ENCODE results near the gene SLIT3.

The SLIT3 gene

GRCh38 chr5:168969326-168969886 is 331.5 kb downstream of the SLIT3 start:
- H3K4me2 ChIP-seq (ENCODE audit: low read length), result no peak overlapping the region
- no peak for TF ChIP-seq EZH2phosphoT487 (IDR thresholded peaks at IDR 0.05; ENCODE audit: borderline replicate concordance, low read length)
- no peak for TF ChIP-seq CTCF (IDR thresholded peaks at IDR 0.05; ENCODE audit: low read depth, low read length, poor library complexity, severe bottlenecking)
- no peaks in the 10 kb centered on the region for H4K20me1 ChIP-seq (ENCODE audit: control insufficient read depth, insufficient read depth, low read depth, low read length)
- no peaks in the 10 kb centered on the region for H3F3A ChIP-seq (ENCODE audit: control insufficient read depth, insufficient read depth)
- H3K79me2 ChIP-seq (ENCODE audit: control insufficient read depth, low read length), result no peaks in the 10 kb centered on the region
- no peaks in the 10 kb centered on the region for H3K36me3 ChIP-seq (ENCODE audit: control insufficient read depth, low read length)
- no peaks in the 10 kb centered on the region for H3K9me2 ChIP-seq (replicated peaks; ENCODE audit: control insufficient read depth, low read length)
- no peak overlapping the region for H3K4me3 ChIP-seq (ENCODE audit: low read length)
- no peaks in the 10 kb centered on the region for H3K4me1 ChIP-seq (ENCODE audit: control insufficient read depth, low read length)
- H3K9me3 ChIP-seq (ENCODE audit: control insufficient read depth, insufficient read depth, low read length), result no peaks in the 10 kb centered on the region
- no peaks in the 10 kb centered on the region; the same call in 1 of the 2 replicates for H3K27me3 ChIP-seq (ENCODE audit: control insufficient read depth, low read length)
- no peak overlapping the region for H3K27ac ChIP-seq (ENCODE audit: low read depth, low read length)

GRCh38 chr5:168967882-168968620 is 332.9 kb downstream of the SLIT3 start:
- Histone ChIP-seq H3K9me3 (ENCODE audit: control insufficient read depth, insufficient read depth, low read length) (no peaks in the 10 kb centered on the region), H3K79me2 (ENCODE audit: control insufficient read depth, low read length) (no peaks in the 10 kb centered on the region), H3K4me2 (ENCODE audit: low read length) (no peak overlapping the region), H3K4me3 (ENCODE audit: low read length) (no peak overlapping the region), H3K9me2 (replicated peaks; ENCODE audit: control insufficient read depth, low read length) (no peaks in the 10 kb centered on the region), H3K27me3 (ENCODE audit: control insufficient read depth, low read length) (no peaks in the 10 kb centered on the region; the same call in 1 of the 2 replicates), H3F3A (ENCODE audit: control insufficient read depth, insufficient read depth) (no peaks in the 10 kb centered on the region), H3K36me3 (ENCODE audit: control insufficient read depth, low read length) (no peaks in the 10 kb centered on the region), H4K20me1 (ENCODE audit: control insufficient read depth, insufficient read depth, low read depth, low read length) (no peaks in the 10 kb centered on the region), H3K27ac (ENCODE audit: low read depth, low read length) (no peak overlapping the region), H3K4me1 (ENCODE audit: control insufficient read depth, low read length) (no peaks in the 10 kb centered on the region)
- TF ChIP-seq CTCF (IDR thresholded peaks at IDR 0.05; ENCODE audit: low read depth, low read length, poor library complexity, severe bottlenecking) (no peak), EZH2phosphoT487 (IDR thresholded peaks at IDR 0.05; ENCODE audit: borderline replicate concordance, low read length) (no peak)

- Histone ChIP-seq H3K4me1 (ENCODE audit: control insufficient read depth, low read length) (no peaks in the 10 kb centered on the region), H3K4me2 (ENCODE audit: low read length) (no peak overlapping the region), H3K9me3 (ENCODE audit: control insufficient read depth, insufficient read depth, low read length) (no peaks in the 10 kb centered on the region), H3K4me3 (ENCODE audit: low read length) (no peak overlapping the region), H3K36me3 (ENCODE audit: control insufficient read depth, low read length) (no peaks in the 10 kb centered on the region), H3F3A (ENCODE audit: control insufficient read depth, insufficient read depth) (no peaks in the 10 kb centered on the region), H4K20me1 (ENCODE audit: control insufficient read depth, insufficient read depth, low read depth, low read length) (no peaks in the 10 kb centered on the region), H3K27me3 (ENCODE audit: control insufficient read depth, low read length) (no peaks in the 10 kb centered on the region; the same call in 1 of the 2 replicates), H3K27ac (ENCODE audit: low read depth, low read length) (no peak overlapping the region), H3K79me2 (ENCODE audit: control insufficient read depth, low read length) (no peaks in the 10 kb centered on the region), H3K9me2 (replicated peaks; ENCODE audit: control insufficient read depth, low read length) (no peaks in the 10 kb centered on the region)
- TF ChIP-seq EZH2phosphoT487 (IDR thresholded peaks at IDR 0.05; ENCODE audit: borderline replicate concordance, low read length) (no peak), CTCF (IDR thresholded peaks at IDR 0.05; ENCODE audit: low read depth, low read length, poor library complexity, severe bottlenecking) (no peak)
Measured at GRCh38 chr5:168965638-168966037, 335.3 kb downstream of the SLIT3 start.

Data from DOHH2 (cell line).